Melanocyte of skin (primary cell): ENCODE measurements around the gene MIEF1. TPM values are rescaled to one million over a fixed set of nuclear protein-coding genes. Genes with fewer than 3 reads are reported as not detected.

Experiments used
- total RNA-seq, 2 donors: library from RNA; depleted of rRNA; stranded (reverse); fragments of >200 nt; gene quantifications; 2 replicates each; pipeline ENCODE4 v1.2.3, GENCODE V29; 2012

MIEF1 gene
- total RNA-seq: 10 to 100 TPM; 23.4 to 29.0 TPM

DNA sequence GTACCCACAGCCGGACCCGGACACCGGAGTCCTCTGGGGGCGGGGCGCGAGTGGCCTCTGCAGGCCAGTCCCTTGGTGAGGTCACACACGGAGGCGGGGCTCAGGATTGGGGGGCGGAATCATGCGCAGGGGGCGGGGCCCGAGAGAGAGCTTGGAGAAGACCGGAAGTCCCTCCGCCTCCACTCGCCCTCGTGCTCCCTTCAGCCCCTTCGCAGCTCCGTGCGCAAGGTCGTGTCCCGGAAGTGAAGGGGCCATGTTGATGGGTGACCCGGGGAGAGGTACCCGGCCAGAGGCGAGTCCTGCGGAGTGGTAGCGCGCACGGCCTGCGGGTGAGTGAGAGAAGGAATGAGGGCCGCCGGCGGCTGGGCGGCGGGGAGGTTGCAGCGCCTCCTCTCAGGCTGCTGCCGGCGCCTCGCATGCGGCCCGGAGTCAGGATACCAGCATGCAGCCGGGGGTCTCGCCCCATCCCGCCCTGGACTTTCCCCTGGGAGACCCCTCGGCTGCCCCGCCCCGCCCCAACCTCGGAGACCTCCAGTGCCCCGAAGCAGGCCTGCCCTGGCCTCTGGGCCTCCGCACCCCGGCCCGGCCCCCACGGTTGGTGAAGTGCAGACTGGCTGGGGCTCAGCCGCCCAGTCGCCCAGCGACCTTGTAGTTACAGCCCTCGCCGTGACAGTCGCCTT lies at the start of gene MIEF1:
Gene MIEF1 (plus strand): TSS at position 182 of the 680 bp plus-strand sequence. CDS start 9,005 bp downstream, outside the sequence.

DNA sequence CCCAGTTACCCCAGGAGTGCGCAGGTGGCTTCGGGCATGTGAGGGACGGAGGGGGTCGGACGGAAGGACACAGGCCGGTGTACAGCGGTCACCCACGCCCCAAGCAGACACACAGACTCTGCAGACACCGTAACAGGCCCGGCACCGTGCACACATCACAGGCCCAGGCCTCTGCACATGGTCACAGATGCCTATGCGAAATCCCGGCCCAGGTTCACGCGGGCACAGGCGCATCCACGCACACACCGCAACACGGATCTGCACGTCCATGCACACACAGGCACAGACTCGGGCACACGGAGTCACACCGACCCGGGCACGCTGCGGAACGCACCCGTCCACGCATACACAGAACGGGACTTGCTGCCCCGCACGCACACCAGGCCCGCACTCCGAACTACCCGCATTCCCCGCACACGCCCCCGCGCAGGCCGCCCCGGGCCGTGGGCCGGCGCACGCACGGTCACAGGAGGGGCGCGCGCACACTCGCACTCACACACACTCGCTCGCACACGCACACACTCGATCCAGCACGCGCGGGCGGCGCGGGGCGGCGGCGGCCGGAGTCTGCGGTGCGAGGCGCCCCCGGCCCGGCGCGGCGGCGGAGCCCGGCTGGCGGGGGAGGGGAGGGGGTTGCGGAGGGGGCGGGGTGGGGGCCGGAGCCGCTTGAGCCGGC lies 45.4 kb upstream of the MIEF1 start, which contains the start of gene MGAT3:
Gene MGAT3 (plus strand): TSS at position 491 of the 676 bp plus-strand sequence. CDS start 30,336 bp downstream, outside the sequence.

GRCh38 chr22:39520226-39521105 lies 18.4 kb downstream of the MIEF1 start, which contains the start of gene ATF4:
Gene ATF4 (plus strand): TSS chr22:39520562. CDS start chr22:39521446, 884 bp downstream.

GRCh38 chr22:39532215-39533073 lies 30.4 kb downstream of the MIEF1 start, which contains the start of gene RPS19BP1:
Gene RPS19BP1 (minus strand): TSS chr22:39532748. CDS start chr22:39532738, 10 bp downstream.

Other genes with a start within 250 kb of the MIEF1 start
- gene RPL3, start 182.7 kb upstream of the MIEF1 start, total RNA-seq: 1,000 to 10,000 TPM in 1 of 2 donors, 100 to 1,000 TPM in 1; 905 to 1,405 TPM
- 10 to 100 TPM; 31.7 to 67.6 TPM for gene SYNGR1, start 152.3 kb upstream of the MIEF1 start, total RNA-seq
- 10 to 100 TPM; 13.4 to 14.3 TPM for gene TAB1, start 102.5 kb upstream of the MIEF1 start, total RNA-seq
- under 1 TPM in 1 of 2 donors, not detected in 1; under 0.01 TPM for gene MGAT3, start 45.3 kb upstream of the MIEF1 start, total RNA-seq
- gene ATF4, start 18.3 kb downstream of the MIEF1 start, total RNA-seq: 100 to 1,000 TPM in 1 of 2 donors, 10 to 100 TPM in 1; 70.2 to 119 TPM
- 10 to 100 TPM; 46.1 to 58.9 TPM for gene RPS19BP1, start 30.5 kb downstream of the MIEF1 start, total RNA-seq
- gene CACNA1I, start 68.5 kb downstream of the MIEF1 start, total RNA-seq: under 1 TPM in 1 of 2 donors, not detected in 1; under 0.01 TPM